ENCODE results near the gene SPR.

SPR gene

DNA sequence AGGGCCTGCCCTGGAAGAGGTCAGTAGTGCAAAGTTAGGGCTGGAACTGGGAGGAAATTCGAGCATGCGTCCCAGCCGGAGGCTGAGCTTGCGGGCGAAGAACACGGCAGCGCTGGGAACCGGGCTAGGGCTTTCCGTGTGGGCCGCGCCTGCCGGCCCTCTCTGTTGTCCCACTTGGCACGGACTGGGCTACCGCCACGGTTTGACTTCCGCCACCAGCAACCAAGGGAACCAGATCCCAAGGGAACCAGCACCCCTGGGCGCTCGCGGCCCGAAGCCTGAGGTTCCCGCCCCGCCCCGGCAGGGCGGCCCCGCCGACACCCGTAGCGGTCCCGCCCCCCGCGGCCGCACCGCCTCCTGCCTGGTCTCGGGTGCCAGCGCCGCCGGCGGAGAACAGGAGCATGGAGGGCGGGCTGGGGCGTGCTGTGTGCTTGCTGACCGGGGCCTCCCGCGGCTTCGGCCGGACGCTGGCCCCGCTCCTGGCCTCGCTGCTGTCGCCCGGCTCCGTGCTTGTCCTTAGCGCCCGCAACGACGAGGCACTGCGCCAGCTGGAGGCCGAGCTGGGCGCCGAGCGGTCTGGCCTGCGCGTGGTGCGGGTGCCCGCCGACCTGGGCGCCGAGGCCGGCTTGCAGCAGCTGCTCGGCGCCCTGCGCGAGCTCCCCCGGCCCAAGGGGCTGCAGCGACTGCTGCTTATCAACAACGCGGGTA, at the start of gene SPR:
Gene SPR (plus strand): TSS at position 377 of the 708 bp plus-strand sequence. CDS start 25 bp downstream, at position 402.
- Histone ChIP-seq H3K4me1 (ENCODE audit: insufficient read depth, low read length) (no peaks in the 10 kb centered on the region), H3K36me3 (ENCODE audit: insufficient read depth, low read length) (no peaks in the 10 kb centered on the region), H3K9me3 (ENCODE audit: low read length) (no peaks in the 10 kb centered on the region), H2AFZ (ENCODE audit: low read depth, low read length) (peak within 1 kb of the TSS; percentile 96), H3K27me3 (ENCODE audit: insufficient read depth, low read length) (peaks cover 16% of the 10 kb centered on the region), H3K4me3 (ENCODE audit: low read length) (peak within 1 kb of the TSS; percentile 52)

DNA sequence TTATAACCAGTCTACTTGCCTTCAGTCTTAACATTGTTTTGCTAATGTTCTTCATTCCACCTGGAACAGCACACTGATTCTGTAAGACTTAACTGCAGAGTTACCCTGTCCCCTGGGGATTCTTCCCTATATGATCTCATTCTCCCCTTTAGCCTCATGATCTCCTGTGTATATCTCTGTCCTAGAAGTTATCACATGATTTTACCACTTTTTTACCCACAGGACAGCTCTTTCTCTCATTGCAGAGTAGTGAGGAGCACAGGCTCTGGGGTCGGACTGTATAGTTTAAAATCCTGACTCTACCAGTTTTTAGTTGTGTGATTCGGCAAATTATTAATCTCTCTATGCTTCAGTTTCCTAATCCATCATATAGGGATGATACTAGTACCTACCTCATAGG, 47.1 kb upstream of the SPR start:
- Histone ChIP-seq H3K9me3 (ENCODE audit: low read length) (no peaks in the 10 kb centered on the region), H3K4me1 (ENCODE audit: insufficient read depth, low read length) (no peaks in the 10 kb centered on the region), H2AFZ (ENCODE audit: low read depth, low read length) (no peak overlapping the region), H3K4me3 (ENCODE audit: low read length) (no peak overlapping the region), H3K36me3 (ENCODE audit: insufficient read depth, low read length) (no peaks in the 10 kb centered on the region), H3K27me3 (ENCODE audit: insufficient read depth, low read length) (peaks cover 2% of the 10 kb centered on the region)

DNA sequence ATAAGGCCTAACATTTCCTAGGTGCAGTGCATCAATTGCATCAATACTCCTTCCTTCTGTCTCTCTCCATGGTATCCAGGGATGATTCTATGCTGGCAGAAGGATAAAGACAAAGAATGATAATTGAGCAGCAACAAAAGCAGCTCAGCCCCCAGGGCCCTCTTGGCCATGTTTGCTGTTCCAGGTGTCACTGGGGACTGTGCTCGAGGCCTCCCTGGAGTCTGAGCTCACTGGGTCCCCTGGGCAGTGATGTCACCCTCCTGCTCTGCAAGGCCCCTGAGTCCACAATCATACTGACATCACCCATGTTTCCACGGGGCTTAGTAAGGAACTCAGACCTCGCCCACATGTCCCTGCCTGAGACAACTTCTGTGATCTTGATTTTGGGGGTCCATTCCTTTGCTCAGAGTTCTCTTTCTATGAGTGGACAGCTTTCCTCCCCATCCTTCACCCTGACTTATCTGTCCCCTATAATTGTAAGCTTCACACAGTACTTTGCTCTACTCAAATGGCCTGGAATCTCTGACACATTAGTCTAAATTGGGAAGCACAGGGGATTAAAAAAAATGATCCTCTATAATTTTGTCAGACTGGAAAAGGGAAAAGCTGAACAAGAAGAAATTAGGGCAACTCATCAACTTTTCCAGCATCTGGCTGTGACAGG, 45.6 kb upstream of the SPR start:
- Histone ChIP-seq H3K27me3 (ENCODE audit: insufficient read depth, low read length) (peaks cover 2% of the 10 kb centered on the region), H3K4me1 (ENCODE audit: insufficient read depth, low read length) (no peaks in the 10 kb centered on the region), H3K36me3 (ENCODE audit: insufficient read depth, low read length) (no peaks in the 10 kb centered on the region), H3K9me3 (ENCODE audit: low read length) (no peaks in the 10 kb centered on the region), H2AFZ (ENCODE audit: low read depth, low read length) (no peak overlapping the region), H3K4me3 (ENCODE audit: low read length) (no peak overlapping the region)

DNA sequence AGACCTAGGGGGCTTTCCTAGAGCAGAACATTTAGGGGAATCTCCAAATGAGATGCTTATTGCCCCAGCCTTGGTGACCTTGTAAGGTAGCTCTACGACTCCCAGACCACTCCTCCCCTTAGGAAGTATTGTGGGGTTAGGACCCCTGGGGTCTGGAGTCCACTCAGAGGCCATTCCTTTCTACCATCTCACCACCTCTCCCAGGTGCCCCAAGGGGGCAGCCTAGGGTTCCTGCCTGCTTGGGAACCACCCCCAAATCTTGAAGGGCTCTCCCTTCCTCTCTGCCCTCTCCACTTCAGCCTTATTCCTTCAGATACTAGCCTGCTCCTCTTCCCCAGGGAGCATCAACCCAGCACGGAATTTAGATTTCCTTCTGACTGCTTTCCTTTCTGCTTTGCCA, 43.9 kb upstream of the SPR start:
- Histone ChIP-seq H3K4me1 (ENCODE audit: insufficient read depth, low read length) (no peaks in the 10 kb centered on the region), H3K27me3 (ENCODE audit: insufficient read depth, low read length) (peaks cover 2% of the 10 kb centered on the region), H3K36me3 (ENCODE audit: insufficient read depth, low read length) (no peaks in the 10 kb centered on the region), H3K9me3 (ENCODE audit: low read length) (no peaks in the 10 kb centered on the region), H3K4me3 (ENCODE audit: low read length) (no peak overlapping the region), H2AFZ (ENCODE audit: low read depth, low read length) (no peak overlapping the region)

DNA sequence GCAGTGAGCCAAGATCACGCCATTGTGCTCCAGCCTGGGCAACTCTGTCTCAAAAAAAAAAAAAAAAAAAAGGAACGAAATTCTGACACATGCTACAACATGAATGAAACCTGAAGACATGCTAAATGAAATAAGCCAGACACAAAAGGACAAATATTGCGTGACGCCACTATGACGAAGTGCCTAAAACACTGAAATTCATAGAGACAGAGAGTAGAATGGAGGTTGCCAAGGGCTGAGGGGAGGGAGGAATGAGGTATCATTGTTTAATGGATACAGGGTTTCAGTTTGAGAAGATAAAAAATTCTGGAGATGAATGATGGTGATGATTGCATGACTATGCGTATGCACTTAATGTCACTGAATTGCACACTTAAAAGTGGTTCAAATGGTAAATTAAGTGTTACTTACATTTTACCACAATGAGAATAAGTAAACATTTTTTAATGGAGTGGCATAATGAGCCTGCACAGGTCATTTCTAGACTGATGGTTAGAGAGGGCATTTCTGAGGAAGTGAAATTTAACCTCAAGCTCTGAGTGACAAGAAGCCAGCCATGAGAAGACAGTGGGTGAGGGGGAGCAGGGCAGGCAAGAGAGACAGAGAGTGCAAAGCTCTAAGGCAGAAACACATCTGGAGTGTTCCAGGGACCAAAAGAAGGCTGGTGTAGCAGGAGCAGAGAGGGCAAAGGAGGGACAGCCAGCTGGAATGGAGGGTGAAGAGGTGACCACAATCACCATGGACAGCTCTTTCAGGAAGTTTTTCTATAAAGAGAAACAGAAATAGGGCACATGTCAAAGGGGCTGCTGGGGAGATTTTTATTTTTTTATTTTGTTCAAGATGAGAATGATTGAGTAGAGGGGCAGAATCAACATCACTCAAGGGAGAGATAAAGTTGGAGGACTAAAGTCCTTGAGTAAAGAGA, 40.8 kb upstream of the SPR start:
- H3K4me3 ChIP-seq (ENCODE audit: low read length), result no peak overlapping the region
- H2AFZ ChIP-seq (ENCODE audit: low read depth, low read length), result no peak overlapping the region
- peaks cover 10% of the 10 kb centered on the region for H3K27me3 ChIP-seq (ENCODE audit: insufficient read depth, low read length)
- H3K4me1 ChIP-seq (ENCODE audit: insufficient read depth, low read length), result no peaks in the 10 kb centered on the region
- no peaks in the 10 kb centered on the region for H3K36me3 ChIP-seq (ENCODE audit: insufficient read depth, low read length)
- H3K9me3 ChIP-seq (ENCODE audit: low read length), result no peaks in the 10 kb centered on the region

DNA sequence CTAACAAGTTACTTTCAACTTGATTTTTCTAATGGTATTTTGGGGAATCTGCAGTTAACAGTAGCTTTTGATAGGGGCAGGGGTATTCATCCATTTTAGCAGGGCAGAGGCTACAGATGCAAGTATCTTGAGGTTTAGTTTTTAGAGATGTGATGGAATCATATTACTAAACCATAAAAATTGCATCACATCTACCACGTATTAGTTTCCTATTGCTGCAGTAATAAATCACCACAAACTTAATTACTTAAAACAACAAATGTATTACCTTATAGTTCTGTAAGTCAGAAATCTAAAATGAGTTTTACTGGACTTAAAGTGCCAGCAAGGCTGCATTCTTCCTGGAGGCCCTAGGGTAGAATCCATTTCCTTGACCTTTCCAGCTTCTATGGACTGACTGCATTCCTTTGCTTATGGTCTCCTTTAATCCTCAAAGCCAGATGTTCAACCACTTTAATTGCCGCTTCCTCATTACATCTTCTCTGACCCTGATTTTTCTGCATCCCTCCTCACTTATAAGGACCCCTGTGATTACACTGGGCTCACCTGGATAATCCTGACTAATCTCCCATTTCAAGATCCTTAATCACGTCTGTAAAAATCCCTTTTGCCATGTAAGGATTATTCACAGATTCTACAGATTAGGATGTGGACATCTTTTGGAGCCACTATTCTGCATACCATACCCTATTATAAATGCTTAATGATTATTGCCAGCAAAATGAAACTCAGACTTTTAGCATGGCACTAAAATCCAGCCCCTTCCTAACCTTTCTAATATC, 39.5 kb upstream of the SPR start:
- Histone ChIP-seq H3K36me3 (ENCODE audit: insufficient read depth, low read length) (no peaks in the 10 kb centered on the region), H3K27me3 (ENCODE audit: insufficient read depth, low read length) (peaks cover 8% of the 10 kb centered on the region), H2AFZ (ENCODE audit: low read depth, low read length) (no peak overlapping the region), H3K4me3 (ENCODE audit: low read length) (no peak overlapping the region), H3K9me3 (ENCODE audit: low read length) (no peaks in the 10 kb centered on the region), H3K4me1 (ENCODE audit: insufficient read depth, low read length) (no peaks in the 10 kb centered on the region)

DNA sequence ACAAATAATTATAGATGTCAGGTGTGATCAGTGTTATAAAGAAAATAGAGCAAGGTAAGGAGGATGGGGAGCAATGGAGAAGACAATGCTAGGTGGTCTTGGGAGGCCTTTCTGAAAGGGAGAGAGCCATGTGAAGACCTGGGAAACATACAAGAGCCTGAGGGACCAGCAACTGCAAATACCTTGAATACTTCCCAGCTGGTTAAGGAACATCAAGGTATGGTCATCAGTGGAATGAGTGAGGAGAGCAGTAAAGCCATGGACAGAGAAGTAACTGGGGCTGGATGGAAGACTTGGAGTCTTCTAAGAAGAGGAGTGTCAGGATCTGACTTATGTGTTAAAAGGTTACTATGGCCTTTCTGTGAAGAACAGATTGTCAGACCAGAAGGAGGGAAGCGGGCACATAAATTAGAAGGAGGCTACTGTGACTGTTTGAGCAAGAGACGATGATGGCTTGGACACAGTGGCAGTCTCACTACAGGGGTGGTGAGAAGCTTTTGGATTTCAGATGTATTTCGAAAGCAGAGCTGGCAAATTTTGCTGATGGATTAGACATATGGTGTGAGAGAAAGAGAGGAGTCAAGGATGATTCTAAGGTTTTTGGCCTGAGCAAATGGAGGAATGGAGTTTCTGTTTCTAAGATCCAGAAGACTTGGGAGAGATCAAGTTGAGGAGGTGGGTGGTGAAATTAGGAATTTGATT, 38.6 kb upstream of the SPR start:
- H3K36me3 ChIP-seq (ENCODE audit: insufficient read depth, low read length), result no peaks in the 10 kb centered on the region
- peaks cover 8% of the 10 kb centered on the region for H3K27me3 ChIP-seq (ENCODE audit: insufficient read depth, low read length)
- no peak overlapping the region for H3K4me3 ChIP-seq (ENCODE audit: low read length)
- no peaks in the 10 kb centered on the region for H3K4me1 ChIP-seq (ENCODE audit: insufficient read depth, low read length)
- no peak overlapping the region for H2AFZ ChIP-seq (ENCODE audit: low read depth, low read length)
- H3K9me3 ChIP-seq (ENCODE audit: low read length), result no peaks in the 10 kb centered on the region

DNA sequence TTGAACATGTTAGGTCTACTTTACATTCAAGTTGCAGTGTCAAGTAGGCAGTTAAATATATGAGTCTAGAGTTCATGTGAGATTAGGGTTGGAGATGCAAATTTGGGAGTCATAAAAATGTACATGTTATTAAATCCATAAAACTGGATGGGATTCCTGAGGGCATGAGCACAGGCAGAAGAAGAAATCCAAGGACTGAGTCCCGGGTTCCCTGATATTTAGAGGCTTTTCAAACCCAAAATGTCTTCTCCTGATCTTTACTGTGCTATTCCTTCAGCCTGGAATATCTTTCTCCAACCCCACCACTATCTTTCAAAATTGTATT, 38.1 kb upstream of the SPR start:
- no peaks in the 10 kb centered on the region for H3K4me1 ChIP-seq (ENCODE audit: insufficient read depth, low read length)
- H3K4me3 ChIP-seq (ENCODE audit: low read length), result no peak overlapping the region
- H3K36me3 ChIP-seq (ENCODE audit: insufficient read depth, low read length), result no peaks in the 10 kb centered on the region
- H3K27me3 ChIP-seq (ENCODE audit: insufficient read depth, low read length), result peaks cover 8% of the 10 kb centered on the region
- H2AFZ ChIP-seq (ENCODE audit: low read depth, low read length), result no peak overlapping the region
- H3K9me3 ChIP-seq (ENCODE audit: low read length), result no peaks in the 10 kb centered on the region

DNA sequence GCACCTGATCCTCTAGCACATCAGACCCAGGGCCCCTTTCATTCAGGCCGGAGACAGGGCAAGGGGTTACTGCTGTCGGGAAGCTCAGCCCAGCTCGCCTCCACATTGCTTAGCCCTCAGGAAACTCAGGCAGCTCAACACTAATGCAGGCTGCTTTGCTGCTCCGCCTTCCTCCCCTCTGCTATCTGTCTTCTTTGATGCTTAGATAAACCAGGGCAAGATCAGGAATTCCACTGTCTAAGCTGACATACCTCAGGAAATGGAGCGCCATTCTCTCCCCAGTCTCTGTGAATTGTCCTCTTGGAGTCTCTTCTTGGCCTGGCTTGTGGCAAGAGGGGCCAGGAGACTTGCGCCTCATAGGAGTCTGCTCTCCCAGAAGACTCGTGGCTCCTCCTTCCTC, 35.9 kb upstream of the SPR start:
- H3K27me3 ChIP-seq (ENCODE audit: insufficient read depth, low read length), result peaks cover 8% of the 10 kb centered on the region
- no peaks in the 10 kb centered on the region for H3K4me1 ChIP-seq (ENCODE audit: insufficient read depth, low read length)
- H3K4me3 ChIP-seq (ENCODE audit: low read length), result no peak overlapping the region
- H3K9me3 ChIP-seq (ENCODE audit: low read length), result no peaks in the 10 kb centered on the region
- no peak overlapping the region for H2AFZ ChIP-seq (ENCODE audit: low read depth, low read length)
- H3K36me3 ChIP-seq (ENCODE audit: insufficient read depth, low read length), result no peaks in the 10 kb centered on the region

DNA sequence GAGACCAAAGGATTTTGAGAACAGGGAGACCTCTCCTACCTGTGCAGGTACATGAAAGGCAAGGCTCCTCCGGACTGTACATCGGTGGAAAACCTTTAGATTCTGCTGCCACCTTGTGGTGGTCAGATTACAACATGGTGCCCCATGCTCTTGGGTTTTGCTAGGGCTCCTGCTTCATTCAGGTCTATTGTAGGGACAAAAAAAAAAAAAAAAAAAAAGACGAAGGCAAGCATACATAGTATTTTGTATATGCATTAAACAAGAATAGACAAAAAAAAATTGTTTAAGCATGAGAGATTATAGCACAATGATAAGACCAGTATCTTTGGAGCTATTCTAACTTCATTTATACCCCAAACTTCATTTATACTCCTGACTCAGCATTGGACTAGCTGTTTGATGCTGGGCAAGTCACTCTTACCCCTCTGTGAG, 27.4 kb upstream of the SPR start:
- H3K4me1 ChIP-seq (ENCODE audit: insufficient read depth, low read length), result peaks cover 3% of the 10 kb centered on the region
- H3K4me3 ChIP-seq (ENCODE audit: low read length), result no peak overlapping the region
- no peak overlapping the region for H2AFZ ChIP-seq (ENCODE audit: low read depth, low read length)
- H3K9me3 ChIP-seq (ENCODE audit: low read length), result no peaks in the 10 kb centered on the region
- no peaks in the 10 kb centered on the region for H3K36me3 ChIP-seq (ENCODE audit: insufficient read depth, low read length)
- peaks cover 7% of the 10 kb centered on the region for H3K27me3 ChIP-seq (ENCODE audit: insufficient read depth, low read length)

DNA sequence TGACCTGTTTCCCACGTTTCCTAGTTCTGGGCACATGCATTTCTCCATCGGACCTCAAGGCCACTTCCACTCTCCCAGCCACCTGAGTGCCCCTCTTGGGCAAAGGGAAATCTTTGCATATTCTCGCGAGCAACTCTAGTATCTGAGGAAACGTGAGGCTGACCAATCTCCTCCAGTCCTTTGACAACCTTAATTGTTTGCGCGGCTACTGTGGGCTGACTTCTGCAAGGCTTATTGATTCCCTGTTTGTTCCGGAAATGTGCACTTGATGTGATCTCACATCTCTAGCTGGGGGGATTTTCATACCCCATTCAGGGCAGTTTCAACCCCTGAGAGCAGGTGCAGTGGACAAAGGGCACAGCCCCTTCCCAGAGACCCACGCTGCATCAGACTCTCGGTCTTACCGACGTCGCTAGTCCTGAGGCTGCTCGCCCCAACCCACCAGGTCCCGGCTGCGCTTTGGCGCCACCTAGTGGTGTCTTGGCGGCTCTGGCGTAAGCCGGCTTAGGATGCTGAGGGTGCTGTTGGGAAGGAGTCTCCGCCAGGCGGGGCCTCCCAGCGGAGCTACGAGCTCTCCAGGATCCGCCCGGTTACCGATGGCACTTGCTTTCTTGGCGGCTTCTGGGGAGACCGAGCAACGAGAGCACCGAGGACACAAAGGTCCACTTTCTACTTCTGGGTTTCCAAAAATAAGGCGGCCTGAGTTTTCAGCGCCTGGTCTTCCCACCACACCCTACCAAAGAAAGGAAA, 24.8 kb upstream of the SPR start:
- Histone ChIP-seq H3K36me3 (ENCODE audit: insufficient read depth, low read length) (no peaks in the 10 kb centered on the region), H3K4me1 (ENCODE audit: insufficient read depth, low read length) (peaks cover 3% of the 10 kb centered on the region), H2AFZ (ENCODE audit: low read depth, low read length) (peak overlapping the region; percentile 47), H3K9me3 (ENCODE audit: low read length) (no peaks in the 10 kb centered on the region), H3K4me3 (ENCODE audit: low read length) (peak overlapping the region; percentile 28), H3K27me3 (ENCODE audit: insufficient read depth, low read length) (peaks cover 6% of the 10 kb centered on the region)

DNA sequence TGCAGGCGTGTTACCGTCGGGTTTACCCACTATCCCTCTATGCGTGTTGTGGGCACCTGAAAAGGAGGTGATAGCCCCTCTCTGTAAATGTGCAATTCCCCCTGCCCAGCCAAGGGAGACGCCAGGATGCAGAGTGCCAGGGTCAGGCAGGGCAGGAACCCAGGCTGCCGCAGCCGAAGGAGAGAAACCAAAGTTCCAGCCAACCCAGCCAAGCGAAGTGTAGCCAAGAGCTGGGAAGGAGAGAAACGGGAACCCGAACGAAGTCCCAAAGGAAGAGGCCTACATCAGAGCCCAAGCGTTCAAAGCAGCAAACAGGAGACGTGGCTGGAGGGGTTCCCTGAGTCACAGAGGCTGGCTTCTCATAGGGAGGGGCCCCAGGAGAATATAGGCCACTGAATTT, 24.2 kb upstream of the SPR start:
- peak overlapping the region; percentile 15 for H3K4me3 ChIP-seq (ENCODE audit: low read length)
- H3K36me3 ChIP-seq (ENCODE audit: insufficient read depth, low read length), result no peaks in the 10 kb centered on the region
- H2AFZ ChIP-seq (ENCODE audit: low read depth, low read length), result peak overlapping the region; percentile 47

More for the DNA sequence above, 24.2 kb upstream of the SPR start:
- no peaks in the 10 kb centered on the region for H3K9me3 ChIP-seq (ENCODE audit: low read length)
- H3K4me1 ChIP-seq (ENCODE audit: insufficient read depth, low read length), result peaks cover 3% of the 10 kb centered on the region
- peaks cover 3% of the 10 kb centered on the region for H3K27me3 ChIP-seq (ENCODE audit: insufficient read depth, low read length)

All from neuron (in vitro differentiated cells).